ENCODE results near the gene CAPRIN1. TPM values are rescaled to one million over a fixed set of nuclear protein-coding genes. Genes with fewer than 3 reads are reported as not detected.

The CAPRIN1 gene
- total and polyA plus RNA-seq, 7 experiments from 2014 or later = 65.0 to 227 (median 127) TPM

GRCh38 chr11:34072832-34073231, 21.3 kb downstream of the CAPRIN1 start:
- Histone ChIP-seq H3K36me3 (ENCODE audit: control insufficient read depth in 2 of 3, insufficient read depth in 3 of 3, low read length in 3 of 3) (peaks cover 14 to 53% (median 22%) of the 10 kb centered on the region in 3 experiments), H3K4me3 (ENCODE audit: low read length) (no peak overlapping the region), H3K4me1 (ENCODE audit: control insufficient read depth in 2 of 2, insufficient read depth in 2 of 2, low read length in 2 of 2) (peaks cover 7 to 16% of the 10 kb centered on the region in 2 donors), H3K9me3 (ENCODE audit: control insufficient read depth in 2 of 3, low read length in 3 of 3) (no peaks in the 10 kb centered on the region), H3K27me3 (ENCODE audit: control insufficient read depth in 2 of 2, insufficient read depth in 2 of 2, low read length in 2 of 2) (no peaks in the 10 kb centered on the region), H3K27ac (ENCODE audit: low read depth, low read length) (no peak overlapping the region)
- DNase-seq = no peak
- H3K27me3 Mint-ChIP-seq = no peaks in the 10 kb centered on the region
- H3K9me3 Mint-ChIP-seq = no peaks in the 10 kb centered on the region
- H3K27ac Mint-ChIP-seq = peak overlapping the region in 5 of 9 donors; percentile 23 to 56 (median 36)
- no peak for ATAC-seq
- H3K4me1 Mint-ChIP-seq = peaks cover 16 to 65% (median 61%) of the 10 kb centered on the region in 7 donors
- ChIA-PET POLR2A (interaction anchor here (1.0 kb wide), 1 partner anchor 32 kb away, joined by 3 read pairs; the partner anchor contains the start of gene NAT10), CTCF (no interaction called here)
- intact Hi-C loops (cut with micrococcal nuclease) = loop anchor here (2.0 to 5.0 kb wide), 2 partner anchors 14 to 76 kb away; no protein-coding TSS in a partner anchor
- H3K4me3 Mint-ChIP-seq = no peak overlapping the region
- peaks cover 3 to 29% (median 23%) of the 10 kb centered on the region in 5 donors for H3K36me3 Mint-ChIP-seq

GRCh38 chr11:34074391-34074790, 22.9 kb downstream of the CAPRIN1 start:
- Histone ChIP-seq H3K27ac (ENCODE audit: low read depth, low read length) (peak overlapping the region; percentile 4), H3K4me3 (ENCODE audit: low read length) (no peak overlapping the region), H3K27me3 (ENCODE audit: control insufficient read depth in 2 of 2, insufficient read depth in 2 of 2, low read length in 2 of 2) (no peaks in the 10 kb centered on the region), H3K9me3 (ENCODE audit: control insufficient read depth in 2 of 3, low read length in 3 of 3) (no peaks in the 10 kb centered on the region), H3K4me1 (ENCODE audit: control insufficient read depth in 2 of 2, insufficient read depth in 2 of 2, low read length in 2 of 2) (peaks cover 7 to 12% of the 10 kb centered on the region in 2 donors), H3K36me3 (ENCODE audit: control insufficient read depth in 2 of 3, insufficient read depth in 3 of 3, low read length in 3 of 3) (peaks cover 19 to 69% (median 28%) of the 10 kb centered on the region in 3 experiments)
- no peak for ATAC-seq
- H3K27ac Mint-ChIP-seq = peak overlapping the region; percentile 61 to 89 (median 83)
- ChIA-PET CTCF (interaction anchor here (0.8 to 3.4 kb wide), 2 partner anchors 12 to 77 kb away, joined by 3 to 11 read pairs; no protein-coding TSS in a partner anchor), POLR2A (no interaction called here)
- no peaks in the 10 kb centered on the region for H3K27me3 Mint-ChIP-seq
- peak overlapping the region in 3 of 10 donors; percentile 32 to 57 (median 34) for H3K4me3 Mint-ChIP-seq
- intact Hi-C loops (cut with micrococcal nuclease) = loop anchor here in 1 of 2 donors (5.0 kb wide), 1 partner anchor 77 kb away; no protein-coding TSS in a partner anchor
- DNase-seq = no peak
- peaks cover 12 to 60% (median 56%) of the 10 kb centered on the region in 7 donors for H3K4me1 Mint-ChIP-seq
- H3K36me3 Mint-ChIP-seq = peaks cover 3 to 35% (median 22%) of the 10 kb centered on the region in 5 donors
- no peaks in the 10 kb centered on the region for H3K9me3 Mint-ChIP-seq

- Histone ChIP-seq H3K27ac (ENCODE audit: low read depth, low read length) (peak overlapping the region; percentile 47), H3K27me3 (ENCODE audit: control insufficient read depth in 2 of 2, insufficient read depth in 2 of 2, low read length in 2 of 2) (no peaks in the 10 kb centered on the region), H3K4me3 (ENCODE audit: low read length) (no peak overlapping the region), H3K36me3 (ENCODE audit: control insufficient read depth in 2 of 3, insufficient read depth in 3 of 3, low read length in 3 of 3) (peaks cover 19 to 78% (median 29%) of the 10 kb centered on the region in 3 experiments), H3K9me3 (ENCODE audit: control insufficient read depth in 2 of 3, low read length in 3 of 3) (no peaks in the 10 kb centered on the region), H3K4me1 (ENCODE audit: control insufficient read depth in 2 of 2, insufficient read depth in 2 of 2, low read length in 2 of 2) (peaks cover 7 to 12% of the 10 kb centered on the region in 2 donors)
- H3K4me1 Mint-ChIP-seq = peaks cover 8 to 51% (median 48%) of the 10 kb centered on the region in 7 donors
- H3K4me3 Mint-ChIP-seq = no peak overlapping the region
- H3K36me3 Mint-ChIP-seq = peaks cover 3 to 40% (median 22%) of the 10 kb centered on the region in 5 donors
- DNase-seq = no peak
- H3K27me3 Mint-ChIP-seq = no peaks in the 10 kb centered on the region
- POLR2A ChIA-PET = interaction anchor here (0.8 kb wide), 1 partner anchor 22 kb away, joined by 3 read pairs; no protein-coding TSS in a partner anchor
- intact Hi-C loops (cut with micrococcal nuclease) = no loop called here
- H3K27ac Mint-ChIP-seq = peak overlapping the region in 7 of 9 donors; percentile 0 to 84 (median 52)
- ATAC-seq = no peak
- H3K9me3 Mint-ChIP-seq = no peaks in the 10 kb centered on the region
- CTCF ChIA-PET = interaction anchor here (3.4 kb wide), 1 partner anchor 11 kb away, joined by 11 read pairs; no protein-coding TSS in a partner anchor
Observed at GRCh38 chr11:34075178-34075820, 23.8 kb downstream of the CAPRIN1 start.

GRCh38 chr11:34080609-34081008, 29.1 kb downstream of the CAPRIN1 start:
- Mint-ChIP-seq H3K4me1 (peaks cover 3 to 33% (median 26%) of the 10 kb centered on the region in 7 donors), H3K4me3 (no peak overlapping the region), H3K9me3 (no peaks in the 10 kb centered on the region), H3K27ac (peak overlapping the region in 1 of 9 donors; percentile 2), H3K27me3 (no peaks in the 10 kb centered on the region), H3K36me3 (peaks cover 23 to 51% (median 32%) of the 10 kb centered on the region in 5 donors)
- H3K9me3 ChIP-seq (ENCODE audit: control insufficient read depth in 2 of 3, low read length in 3 of 3) = no peaks in the 10 kb centered on the region
- H3K4me1 ChIP-seq (ENCODE audit: control insufficient read depth in 2 of 2, insufficient read depth in 2 of 2, low read length in 2 of 2) = no peaks in the 10 kb centered on the region
- peaks cover 29 to 90% (median 40%) of the 10 kb centered on the region in 3 experiments for H3K36me3 ChIP-seq (ENCODE audit: control insufficient read depth in 2 of 3, insufficient read depth in 3 of 3, low read length in 3 of 3)
- ATAC-seq (no peak), DNase-seq (no peak)
- H3K27ac ChIP-seq (ENCODE audit: low read depth, low read length) = no peak overlapping the region
- intact Hi-C loops (cut with micrococcal nuclease) = loop anchor here in 1 of 2 donors (1.0 kb wide), 1 partner anchor 10 kb away; no protein-coding TSS in a partner anchor
- H3K4me3 ChIP-seq (ENCODE audit: low read length) = no peak overlapping the region
- H3K27me3 ChIP-seq (ENCODE audit: control insufficient read depth in 2 of 2, insufficient read depth in 2 of 2, low read length in 2 of 2) = no peaks in the 10 kb centered on the region
- POLR2A ChIA-PET = interaction anchor here (0.7 to 1.3 kb wide), 2 partner anchors 20 to 30 kb away, joined by 4 read pairs; no protein-coding TSS in a partner anchor
- CTCF ChIA-PET = interaction anchor here (1.2 kb wide), 1 partner anchor 9 kb away, joined by 3 read pairs; no protein-coding TSS in a partner anchor

GRCh38 chr11:34084637-34085036, 33.1 kb downstream of the CAPRIN1 start:
- Histone ChIP-seq H3K4me3 (ENCODE audit: low read length) (no peak overlapping the region), H3K9me3 (ENCODE audit: control insufficient read depth in 2 of 3, low read length in 3 of 3) (no peaks in the 10 kb centered on the region), H3K36me3 (ENCODE audit: control insufficient read depth in 2 of 3, insufficient read depth in 3 of 3, low read length in 3 of 3) (peaks cover 19 to 77% (median 28%) of the 10 kb centered on the region in 3 experiments), H3K27me3 (ENCODE audit: control insufficient read depth in 2 of 2, insufficient read depth in 2 of 2, low read length in 2 of 2) (no peaks in the 10 kb centered on the region), H3K27ac (ENCODE audit: low read depth, low read length) (no peak overlapping the region), H3K4me1 (ENCODE audit: control insufficient read depth in 2 of 2, insufficient read depth in 2 of 2, low read length in 2 of 2) (peaks cover 0 to 3% of the 10 kb centered on the region in 2 donors)
- Mint-ChIP-seq H3K9me3 (no peaks in the 10 kb centered on the region), H3K4me3 (no peak overlapping the region), H3K4me1 (peaks cover 3 to 27% (median 18%) of the 10 kb centered on the region in 7 donors), H3K36me3 (peaks cover 29 to 52% (median 38%) of the 10 kb centered on the region in 5 donors), H3K27me3 (no peaks in the 10 kb centered on the region), H3K27ac (peak overlapping the region; percentile 3 to 84 (median 66))
- no peak for ATAC-seq
- ChIA-PET POLR2A (interaction anchor here (1.2 kb wide), 1 partner anchor 21 kb away, joined by 4 read pairs; the partner anchor contains the start of gene NAT10), CTCF (interaction anchor here (2.6 kb wide), 1 partner anchor 10 kb away, joined by 11 read pairs; no protein-coding TSS in a partner anchor)
- DNase-seq = no peak
- intact Hi-C loops (cut with micrococcal nuclease) = loop anchor here (5.0 kb wide), 2 partner anchors 32 to 87 kb away; partner anchors contain the start of gene CAPRIN1 (in 2 of the 2)

- peaks cover 0 to 3% of the 10 kb centered on the region in 2 donors for H3K4me1 ChIP-seq (ENCODE audit: control insufficient read depth in 2 of 2, insufficient read depth in 2 of 2, low read length in 2 of 2)
- Mint-ChIP-seq H3K36me3 (peaks cover 31 to 55% (median 40%) of the 10 kb centered on the region in 5 donors), H3K27me3 (no peaks in the 10 kb centered on the region), H3K4me1 (peaks cover 3 to 30% (median 18%) of the 10 kb centered on the region in 7 donors), H3K9me3 (no peaks in the 10 kb centered on the region), H3K27ac (peak overlapping the region; percentile 32 to 91 (median 76)), H3K4me3 (peak overlapping the region in 6 of 10 donors; percentile 5 to 35 (median 28))
- no peaks in the 10 kb centered on the region for H3K27me3 ChIP-seq (ENCODE audit: control insufficient read depth in 2 of 2, insufficient read depth in 2 of 2, low read length in 2 of 2)
- CTCF ChIA-PET = interaction anchor here (2.6 kb wide), 1 partner anchor 12 kb away, joined by 11 read pairs; no protein-coding TSS in a partner anchor
- no peaks in the 10 kb centered on the region for H3K9me3 ChIP-seq (ENCODE audit: control insufficient read depth in 2 of 3, low read length in 3 of 3)
- H3K36me3 ChIP-seq (ENCODE audit: control insufficient read depth in 2 of 3, insufficient read depth in 3 of 3, low read length in 3 of 3) = peaks cover 22 to 78% (median 36%) of the 10 kb centered on the region in 3 experiments
- intact Hi-C loops (cut with micrococcal nuclease) = loop anchor here (1.0 to 5.0 kb wide), 4 partner anchors 14 to 89 kb away; partner anchors contain the start of genes CAPRIN1 (in 2 of the 2) and NAT10 (in 1 of the 2)
- peak; percentile 65 for ATAC-seq
- H3K27ac ChIP-seq (ENCODE audit: low read depth, low read length) = peak overlapping the region; percentile 31
- no peak overlapping the region for H3K4me3 ChIP-seq (ENCODE audit: low read length)
- DNase-seq = peak in 2 of 9 donors; percentile 18 to 31
- POLR2A ChIA-PET = interaction anchor here (0.8 kb wide), 2 partner anchors 9 to 35 kb away, joined by 3 read pairs; partner anchors contain the start of gene CAPRIN1
Observed at GRCh38 chr11:34086554-34087283, 35.2 kb downstream of the CAPRIN1 start.

Data from naive thymus-derived CD4-positive, alpha-beta T cell (primary cell).